ENCODE results near the gene COL4A6.

Gene COL4A6

DNA sequence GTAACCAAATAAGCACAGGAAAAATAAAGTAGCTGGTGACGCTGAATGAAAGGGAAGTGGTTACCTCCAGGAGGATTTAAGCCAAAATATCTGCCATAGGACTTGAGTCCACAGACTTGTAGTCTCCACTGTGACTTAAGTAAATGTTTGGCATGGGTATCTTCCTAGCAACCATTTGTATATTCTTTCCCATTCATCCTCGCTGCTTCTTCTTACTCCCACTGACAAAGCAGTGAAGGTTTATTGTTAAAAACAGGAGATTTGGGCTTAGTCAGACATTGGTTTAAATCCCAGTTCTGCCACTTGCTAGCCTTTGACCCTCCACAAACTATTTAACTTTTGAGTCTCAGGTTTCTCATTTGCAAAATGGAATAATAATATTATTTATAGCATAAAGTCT, 22.3 kb downstream of the COL4A6 start:
- POLR2A ChIA-PET, result no interaction called here
- TF ChIP-seq, protein P1, sequence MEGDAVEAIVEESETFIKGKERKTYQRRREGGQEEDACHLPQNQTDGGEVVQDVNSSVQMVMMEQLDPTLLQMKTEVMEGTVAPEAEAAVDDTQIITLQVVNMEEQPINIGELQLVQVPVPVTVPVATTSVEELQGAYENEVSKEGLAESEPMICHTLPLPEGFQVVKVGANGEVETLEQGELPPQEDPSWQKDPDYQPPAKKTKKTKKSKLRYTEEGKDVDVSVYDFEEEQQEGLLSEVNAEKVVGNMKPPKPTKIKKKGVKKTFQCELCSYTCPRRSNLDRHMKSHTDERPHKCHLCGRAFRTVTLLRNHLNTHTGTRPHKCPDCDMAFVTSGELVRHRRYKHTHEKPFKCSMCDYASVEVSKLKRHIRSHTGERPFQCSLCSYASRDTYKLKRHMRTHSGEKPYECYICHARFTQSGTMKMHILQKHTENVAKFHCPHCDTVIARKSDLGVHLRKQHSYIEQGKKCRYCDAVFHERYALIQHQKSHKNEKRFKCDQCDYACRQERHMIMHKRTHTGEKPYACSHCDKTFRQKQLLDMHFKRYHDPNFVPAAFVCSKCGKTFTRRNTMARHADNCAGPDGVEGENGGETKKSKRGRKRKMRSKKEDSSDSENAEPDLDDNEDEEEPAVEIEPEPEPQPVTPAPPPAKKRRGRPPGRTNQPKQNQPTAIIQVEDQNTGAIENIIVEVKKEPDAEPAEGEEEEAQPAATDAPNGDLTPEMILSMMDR (IDR thresholded peaks at IDR 0.05; ENCODE audit: insufficient read depth, low read length, missing control alignments), result no peak
- DNase-seq (ENCODE audit: low read depth, low spot score), result no peak
- CTCF ChIA-PET, result no interaction called here
- H3K4me3 ChIP-seq (ENCODE audit: low read depth, low read length), result no peak overlapping the region

DNA sequence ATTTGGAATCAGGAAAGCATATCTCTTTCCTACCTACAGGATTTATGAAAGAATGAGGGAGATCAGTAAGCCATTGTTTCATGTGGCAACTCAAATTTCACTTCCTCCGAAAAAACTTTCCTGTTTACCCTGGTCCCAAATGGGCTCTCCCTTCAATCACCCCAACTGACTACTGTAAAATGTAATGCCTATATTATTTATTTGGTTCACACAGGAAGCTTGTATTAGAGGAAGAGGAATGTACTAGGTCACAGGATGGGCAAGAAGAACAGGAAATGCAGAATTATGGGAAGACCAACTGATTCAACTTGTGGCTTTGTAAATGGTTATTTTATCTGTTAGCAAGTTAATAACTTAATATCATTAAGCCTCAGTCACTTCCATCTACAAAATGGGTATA, 23.1 kb downstream of the COL4A6 start:
- DNase-seq (ENCODE audit: low read depth, low spot score), result no peak
- H3K4me3 ChIP-seq (ENCODE audit: low read depth, low read length), result no peak overlapping the region
- POLR2A ChIA-PET, result no interaction called here
- CTCF ChIA-PET, result no interaction called here
- TF ChIP-seq, protein P1 (IDR thresholded peaks at IDR 0.05; ENCODE audit: insufficient read depth, low read length, missing control alignments), result no peak

DNA sequence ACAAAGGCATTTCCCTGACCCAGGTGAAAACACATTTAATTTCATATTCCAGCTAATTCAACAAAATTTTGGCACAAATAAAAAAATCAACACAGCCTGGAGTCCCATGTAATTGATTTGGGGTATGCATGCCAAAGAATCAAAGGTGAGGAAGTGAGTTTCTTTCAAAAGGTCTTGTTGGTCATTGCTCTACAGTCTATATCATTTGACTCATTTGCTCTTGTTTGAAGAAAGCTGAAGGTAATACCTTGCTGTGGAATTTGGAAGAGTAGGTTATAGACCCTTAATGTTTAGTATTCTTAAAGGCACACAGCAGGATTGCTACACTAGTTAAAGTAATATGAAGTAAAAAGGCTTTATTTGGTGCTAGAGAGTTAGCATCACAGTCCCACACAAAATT, 25.4 kb downstream of the COL4A6 start:
- no peak overlapping the region for H3K4me3 ChIP-seq (ENCODE audit: low read depth, low read length)
- no peak for DNase-seq (ENCODE audit: low read depth, low spot score)
- CTCF ChIA-PET, result no interaction called here
- TF ChIP-seq, protein P1 (IDR thresholded peaks at IDR 0.05; ENCODE audit: insufficient read depth, low read length, missing control alignments), result no peak
- POLR2A ChIA-PET, result no interaction called here

DNA sequence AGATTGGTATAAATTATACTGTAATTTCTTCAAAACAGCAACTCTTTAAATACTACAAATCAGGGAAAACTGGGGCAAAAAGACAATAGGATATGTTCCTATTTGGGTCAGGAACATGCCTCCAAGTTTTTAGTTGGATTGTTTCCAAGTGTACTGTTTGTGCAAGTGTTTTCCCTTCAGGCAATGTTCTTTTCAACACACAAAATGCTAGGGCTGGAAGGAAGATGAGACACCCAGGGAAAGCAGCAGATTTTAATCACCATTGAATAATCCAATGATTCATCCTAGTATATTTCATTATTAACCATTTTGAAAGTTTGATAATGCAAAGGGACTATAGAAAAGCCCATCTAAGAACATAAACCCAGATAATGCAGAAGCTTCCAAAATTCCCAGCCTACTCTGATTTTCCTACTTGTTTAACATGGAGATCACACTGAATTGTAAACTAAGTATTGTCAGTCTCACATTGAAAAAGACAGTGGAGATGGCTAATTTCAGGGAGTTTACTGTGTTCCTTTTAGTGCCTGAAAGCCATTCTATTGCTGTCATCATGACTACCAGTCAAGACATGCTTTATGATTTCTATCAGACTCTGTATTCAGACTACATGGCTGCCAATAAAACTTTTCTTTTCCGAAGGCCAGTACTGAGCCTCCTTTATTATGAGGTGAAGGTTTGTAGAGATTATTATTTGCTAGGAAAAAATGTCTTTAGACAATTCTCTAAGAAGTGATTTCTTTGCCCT, 38.6 kb downstream of the COL4A6 start:
- no peak overlapping the region for H3K4me3 ChIP-seq (ENCODE audit: low read depth, low read length)
- TF ChIP-seq, protein P1 (IDR thresholded peaks at IDR 0.05; ENCODE audit: insufficient read depth, low read length, missing control alignments), result no peak
- ChIA-PET POLR2A (no interaction called here), CTCF (no interaction called here)
- no peak for DNase-seq (ENCODE audit: low read depth, low spot score)

DNA sequence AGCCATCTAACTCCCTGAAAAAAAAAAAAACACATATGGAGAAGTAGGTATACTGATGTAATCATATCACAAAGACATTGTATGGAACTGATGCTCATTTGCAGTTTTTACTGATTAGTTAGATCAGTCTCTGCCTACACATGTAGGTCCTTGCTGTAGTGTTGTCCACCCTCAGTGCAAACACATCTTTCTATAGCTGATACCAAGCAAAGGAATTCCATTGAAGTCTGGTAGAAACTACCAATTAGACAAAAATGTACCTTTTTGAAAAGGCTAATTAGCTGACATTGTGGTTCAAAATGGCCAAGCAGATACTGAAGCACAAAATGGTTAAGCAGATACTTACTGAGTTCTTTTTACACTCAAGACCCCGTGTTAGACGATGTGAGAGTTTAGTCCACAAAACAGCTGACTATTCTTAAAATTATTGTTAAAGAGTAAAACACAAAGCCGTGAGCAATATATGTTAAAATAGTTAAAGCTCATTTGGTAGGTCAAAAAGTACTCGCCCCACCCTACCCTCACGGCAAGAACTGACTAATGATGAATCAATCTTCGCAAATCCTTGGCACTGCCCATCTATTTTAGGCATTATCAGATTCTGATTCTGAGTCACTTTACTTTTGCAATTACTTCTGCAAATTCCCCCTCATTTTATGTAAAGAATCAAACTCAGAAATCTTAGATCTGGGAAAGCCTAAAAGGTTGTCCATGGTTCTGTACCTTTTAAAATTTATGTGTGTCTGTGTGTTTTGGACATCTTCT, 40.4 kb downstream of the COL4A6 start:
- CTCF ChIA-PET, result no interaction called here

DNA sequence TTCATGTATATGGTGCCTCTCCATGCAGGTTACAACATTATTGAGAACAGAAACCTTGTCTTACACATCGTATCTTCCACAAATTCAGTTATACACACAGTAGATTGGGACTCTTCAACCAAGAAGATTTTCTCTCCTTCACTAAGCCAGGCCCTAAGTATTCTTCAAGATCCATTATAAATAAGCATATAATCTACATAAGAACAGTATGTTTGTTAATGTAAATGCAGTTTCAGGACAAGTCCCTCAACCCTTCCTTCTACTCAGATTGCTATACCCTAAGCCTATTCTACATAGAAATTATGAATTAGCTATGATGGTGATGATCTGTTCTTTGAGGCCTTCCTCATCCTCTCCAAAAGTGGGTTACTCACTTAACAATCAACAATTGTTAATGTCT, 41.2 kb downstream of the COL4A6 start:
- H3K4me3 ChIP-seq (ENCODE audit: low read depth, low read length), result no peak overlapping the region
- no peak for DNase-seq (ENCODE audit: low read depth, low spot score)
- ChIA-PET CTCF (no interaction called here), POLR2A (no interaction called here)
- TF ChIP-seq, protein P1 (IDR thresholded peaks at IDR 0.05; ENCODE audit: insufficient read depth, low read length, missing control alignments), result no peak

More for the DNA sequence above, 40.4 kb downstream of the COL4A6 start:
- POLR2A ChIA-PET, result no interaction called here
- TF ChIP-seq, protein P1 (IDR thresholded peaks at IDR 0.05; ENCODE audit: insufficient read depth, low read length, missing control alignments), result no peak
- no peak for DNase-seq (ENCODE audit: low read depth, low spot score)
- no peak overlapping the region for H3K4me3 ChIP-seq (ENCODE audit: low read depth, low read length)
